H1 (cell line): Measurements from ENCODE around the gene WNT11. TPM values are rescaled to one million over a fixed set of nuclear protein-coding genes. Genes with fewer than 3 reads are reported as not detected.

ENCODE experiments used
- CTCF ChIA-PET: fragments of 300-600 bp; sonication (Branson Sonifier 250); formaldehyde crosslinking; loops from one replicate; lab custom pipeline; 2021; ENCODE audit not compliant: partially characterized antibody; lab: Charles Lee
- POLR2A ChIA-PET: fragments of 300-600 bp; sonication (Branson Sonifier 250); formaldehyde crosslinking; loops from one replicate; lab custom pipeline; 2021; ENCODE audit warnings: inconsistent platforms; ENCODE audit not compliant: partially characterized antibody; lab: Charles Lee
- DNase-seq, 2 experiments: peaks; one replicate each; pipeline versions ENCODE4 v3.0.0 to v3.0.0-alpha.2; 2010 to 2022; ENCODE audit warnings: low spot score in 2 of 2, low read depth in 1 of 2, mixed read lengths in 1 of 2
- FAIRE-seq: peaks from 2 replicates; lab custom pipeline; 2011; peaks lifted over from hg19 to GRCh38; lab: Jason Lieb, UNC
- H2AFZ ChIP-seq: 2 replicates; pipeline ENCODE4 v1.8.1; 2012; ENCODE audit warnings: low read length, inconsistent platforms
- H2AK5ac ChIP-seq: 2 replicates; pipeline ENCODE4 v1.6.1; 2013; ENCODE audit warnings: low read depth, low read length
- H2BK120ac ChIP-seq: replicated peaks from 2 replicates; pipeline ENCODE3; 2013; ENCODE audit warnings: low read depth, low read length, inconsistent platforms
- H2BK12ac ChIP-seq: 2 replicates; pipeline ENCODE4 v1.6.1; 2013; ENCODE audit warnings: low read depth, low read length
- H2BK15ac ChIP-seq: 2 replicates; pipeline ENCODE4 v1.6.1; 2013; ENCODE audit warnings: low read length
- H2BK20ac ChIP-seq: 2 replicates; pipeline ENCODE4 v1.6.1; 2013; ENCODE audit warnings: low read length
- H2BK5ac ChIP-seq: 2 replicates; pipeline ENCODE4 v1.6.1; 2013; ENCODE audit warnings: low read depth, low read length
- H3K14ac ChIP-seq: 2 replicates; pipeline ENCODE4 v1.6.1; 2013; ENCODE audit warnings: inconsistent platforms; ENCODE audit not compliant: insufficient read length
- H3K18ac ChIP-seq: 2 replicates; pipeline ENCODE4 v1.6.1; 2013; ENCODE audit warnings: low read length; ENCODE audit errors: extremely low read depth
- H3K23ac ChIP-seq: 2 replicates; pipeline ENCODE4 v1.6.1; 2013; ENCODE audit warnings: inconsistent platforms; ENCODE audit not compliant: insufficient read length
- H3K23me2 ChIP-seq: 2 replicates; pipeline ENCODE4 v1.6.1; 2013; ENCODE audit warnings: low read depth, low read length
- H3K27ac ChIP-seq: 2 replicates; pipeline ENCODE4 v1.6.1; 2011; ENCODE audit warnings: low read depth, low read length, inconsistent platforms
- H3K27me3 ChIP-seq, 4 experiments: replicated peaks in 1 of 4; 1 replicate in 1 of 4; 2 replicates in 3 of 4; pipeline versions ENCODE4 v1.6.1 to v1.8.1; 2011 to 2013; ENCODE audit warnings: low read length in 3 of 4, mild to moderate bottlenecking in 3 of 4, inconsistent platforms in 2 of 4, mixed read lengths in 2 of 4, moderate library complexity in 1 of 4; ENCODE audit not compliant: control insufficient read depth in 3 of 4, insufficient read depth in 3 of 4; ENCODE audit errors: extremely low read depth in 1 of 4
- H3K36me3 ChIP-seq, 4 experiments: 2 replicates each; pipeline versions ENCODE4 v1.6.1 to v1.8.1; 2011 to 2013; ENCODE audit warnings: mild to moderate bottlenecking in 4 of 4, low read length in 3 of 4, moderate library complexity in 2 of 4, control low read depth in 1 of 4, inconsistent platforms in 1 of 4; ENCODE audit not compliant: insufficient read depth in 4 of 4, control insufficient read depth in 2 of 4
- H3K4ac ChIP-seq: replicated peaks from 2 replicates; pipeline ENCODE3; 2013; ENCODE audit warnings: low read length, low read depth, mixed read lengths, inconsistent platforms; ENCODE audit not compliant: insufficient read length
- H3K4me1 ChIP-seq, 4 experiments: replicated peaks in 1 of 4; 1 replicate in 1 of 4; 2 replicates in 3 of 4; pipeline versions ENCODE4 v1.6.1 to v1.8.1; 2011 to 2013; ENCODE audit warnings: low read length in 3 of 4, inconsistent platforms in 2 of 4, mixed read lengths in 1 of 4; ENCODE audit not compliant: insufficient read depth in 4 of 4, control insufficient read depth in 3 of 4
- H3K4me2 ChIP-seq, 2 experiments: 2 replicates each; pipeline versions ENCODE4 v1.6.1 to v1.8.1; 2011 to 2013; ENCODE audit warnings: low read depth in 2 of 2, low read length in 2 of 2, control low read depth in 1 of 2, inconsistent platforms in 1 of 2, mild to moderate bottlenecking in 1 of 2; ENCODE audit not compliant: insufficient read depth in 1 of 2
- H3K4me3 ChIP-seq, 4 experiments: fragments of 200-600, 300-600 bp in 1 of 4; sonication (generic), shearing (Covaris generic), sonication (Bioruptor Twin) in 1 of 4; 2 replicates each; pipeline versions ENCODE4 v1.5.1 to v1.8.1; 2011 to 2016; ENCODE audit warnings: low read length in 4 of 4, low read depth in 3 of 4, control low read depth in 2 of 4, inconsistent platforms in 2 of 4, mild to moderate bottlenecking in 2 of 4, mixed read lengths in 1 of 4, moderate library complexity in 1 of 4; ENCODE audit not compliant: insufficient read depth in 2 of 4; ENCODE audit errors: extremely low read depth in 1 of 4
- H3K56ac ChIP-seq: replicated peaks from 2 replicates; pipeline ENCODE3; 2013; ENCODE audit warnings: low read depth, mild to moderate bottlenecking, mixed read lengths, low read length, inconsistent platforms; ENCODE audit not compliant: insufficient read length
- H3K79me1 ChIP-seq: 2 replicates; pipeline ENCODE4 v1.6.1; 2013; ENCODE audit warnings: low read depth, low read length, control low read depth
- H3K79me2 ChIP-seq, 2 experiments: 2 replicates each; pipeline versions ENCODE4 v1.6.1 to v1.8.1; 2012 to 2013; ENCODE audit warnings: low read length in 2 of 2, mild to moderate bottlenecking in 2 of 2, inconsistent platforms in 1 of 2; ENCODE audit not compliant: insufficient read depth in 2 of 2, control insufficient read depth in 1 of 2
- H3K9ac ChIP-seq, 4 experiments: replicated peaks in 1 of 4; 1 replicate in 1 of 4; 2 replicates in 3 of 4; pipeline versions ENCODE4 v1.6.1 to v1.8.1; 2011 to 2013; ENCODE audit warnings: low read depth in 3 of 4, low read length in 3 of 4, control low read depth in 2 of 4, mild to moderate bottlenecking in 2 of 4, moderate library complexity in 2 of 4, inconsistent platforms in 1 of 4; ENCODE audit errors: extremely low read depth in 1 of 4
- H3K9me3 ChIP-seq, 2 experiments: 2 replicates each; pipeline versions ENCODE4 v1.6.1 to v1.8.1; 2012 to 2013; ENCODE audit warnings: mild to moderate bottlenecking in 2 of 2, moderate library complexity in 2 of 2, control low read depth in 1 of 2, inconsistent platforms in 1 of 2, low read depth in 1 of 2, low read length in 1 of 2, mixed read lengths in 1 of 2; ENCODE audit not compliant: insufficient read depth in 2 of 2
- H4K20me1 ChIP-seq, 2 experiments: replicated peaks in 1 of 2; 2 replicates each; pipeline versions ENCODE3 to v1.8.1; 2011 to 2013; ENCODE audit warnings: inconsistent platforms in 2 of 2, low read length in 2 of 2, mild to moderate bottlenecking in 1 of 2; ENCODE audit not compliant: insufficient read depth in 2 of 2, control insufficient read depth in 1 of 2
- H4K5ac ChIP-seq: 2 replicates; pipeline ENCODE4 v1.6.1; 2013; ENCODE audit warnings: low read length, low read depth, mixed read lengths, inconsistent platforms; ENCODE audit not compliant: insufficient read length
- H4K8ac ChIP-seq: 2 replicates; pipeline ENCODE4 v1.8.0; 2013; ENCODE audit warnings: mild to moderate bottlenecking, moderate library complexity, low read length, inconsistent platforms; ENCODE audit not compliant: insufficient read depth; ENCODE audit errors: extremely low read depth
- H4K91ac ChIP-seq: replicated peaks from 2 replicates; pipeline ENCODE3; 2013; ENCODE audit warnings: low read length, mixed read lengths, inconsistent platforms; ENCODE audit not compliant: insufficient read length
- BACH1 ChIP-seq: IDR thresholded peaks from 2 replicates; pipeline ENCODE4 v1.6.1; 2012; ENCODE audit warnings: low read length, improper control_type of control experiment
- BCL11A ChIP-seq, 2 experiments: IDR thresholded peaks; one replicate each; pipeline ENCODE4 v1.6.1; 2011; ENCODE audit warnings: low read depth in 2 of 2, low read length in 2 of 2, mild to moderate bottlenecking in 2 of 2
- CBX5 ChIP-seq: fragments of 300-800, 300-1000 bp; sonication (generic); IDR thresholded peaks from 2 replicates; pipeline ENCODE4 v1.7.1; 2016; ENCODE audit warnings: antibody characterized with exemption, low read length, low read depth
- E2F6 ChIP-seq: IDR thresholded peaks from 2 replicates; pipeline ENCODE4 v1.6.1; 2012; ENCODE audit warnings: inconsistent platforms
- EZH2 ChIP-seq: fragments of 200-600 bp; sonication (generic); IDR thresholded peaks from 2 replicates; pipeline ENCODE4 v1.7.1; 2012; ENCODE audit warnings: low read depth, mild to moderate bottlenecking, moderate library complexity, low read length, inconsistent platforms; ENCODE audit not compliant: severe bottlenecking
- PHF8 ChIP-seq: fragments of 200-600 bp; sonication (generic); conservative IDR thresholded peaks from 2 replicates; pipeline ENCODE4 v1.7.1; 2012; ENCODE audit warnings: low read depth, mild to moderate bottlenecking, inconsistent platforms, low read length, moderate library complexity
- POU5F1 ChIP-seq: IDR thresholded peaks from 2 replicates; pipeline ENCODE4 v1.6.1; 2011; ENCODE audit warnings: low read depth, mild to moderate bottlenecking, low read length, moderate library complexity
- SRF ChIP-seq: IDR thresholded peaks from 2 replicates; pipeline ENCODE4 v1.6.1; 2011; ENCODE audit warnings: mild to moderate bottlenecking, low read depth, low read length, moderate library complexity
- TAF7 ChIP-seq: optimal IDR thresholded peaks from 2 replicates; pipeline ENCODE3; 2011; ENCODE audit warnings: low read depth, mild to moderate bottlenecking, inconsistent platforms, low read length, moderate library complexity, borderline replicate concordance
- TEAD4 ChIP-seq: IDR thresholded peaks from 2 replicates; pipeline ENCODE4 v1.6.1; 2012; ENCODE audit warnings: low read depth, low read length, inconsistent platforms, mixed read lengths
- WGBS, 2 experiments: shearing (Covaris generic) in 1 of 2; methylation state at CpG; one replicate each; pipeline versions ENCODE4 v1.1.6 to v1.1.7; 2013 to 2015; ENCODE audit warnings: low lambda C conversion rate in 2 of 2, mixed read lengths in 2 of 2, inconsistent platforms in 1 of 2, low coverage in 1 of 2, missing lambda C conversion rate in 1 of 2; ENCODE audit not compliant: insufficient replicate concordance in 2 of 2, insufficient coverage in 1 of 2, insufficient read length in 1 of 2; ENCODE audit errors: extremely low coverage in 1 of 2, missing lambda C conversion rate in 1 of 2; 5-methylcytosine and 5-hydroxymethylcytosine counted together
- polyA plus RNA-seq, 7 experiments: library from polyadenylated mRNA; depleted of rRNA in 3 of 7; stranded (reverse) in 5 of 7; unstranded in 2 of 7; fragments of >200 nt in 5 of 7; fragments of 200-250 nt in 2 of 7; gene quantifications; 1 replicate in 5 of 7; 2 replicates in 1 of 7; 4 replicates in 1 of 7; pipeline versions ENCODE4 v1.2.1 to v1.2.3, GENCODE V29; 2011 to 2013; ENCODE audit warnings: missing spikeins in 2 of 7, mixed read lengths in 2 of 7
- total RNA-seq: library from RNA; stranded (reverse); fragmentation: NEBNext Ultra II Directional; extraction: Animal tissue kit (Norgen Biotek cat#: 25700); gene quantifications from 2 replicates; pipeline ENCODE4 v1.2.1, GENCODE V29; 2021

Gene WNT11
- total and polyA plus RNA-seq, 2 of the 8 experiments (the other 6 are each of a cell fraction or from before 2014, with no cell fraction given) = 0.11 to 0.45 TPM

- no peaks in the 10 kb centered on the region; a peak in 1 of 4 replicates for H3K9me3 ChIP-seq
- no peak overlapping the region for H2AFZ ChIP-seq
- H2BK12ac ChIP-seq = no peak overlapping the region
- no peak overlapping the region for H3K4me2 ChIP-seq
- TF ChIP-seq EZH2 (no peak), PHF8 (no peak), TAF7 (no peak), SRF (no peak), BACH1 (no peak), TEAD4 (no peak), E2F6 (no peak), BCL11A (IDR thresholded peaks at IDR 0.05; ENCODE audit: low read depth in 2 of 2, low read length in 2 of 2) (no peak), POU5F1 (no peak), CBX5 (no peak)
- H3K14ac ChIP-seq = no peak overlapping the region
- ChIA-PET POLR2A (no interaction called here), CTCF (interaction anchor here (0.9 to 1.7 kb wide), 3 partner anchors 10 to 105 kb away, joined by 3 to 4 read pairs (median 4); no protein-coding TSS in a partner anchor)
- no peaks in the 10 kb centered on the region for H3K79me2 ChIP-seq
- H2BK20ac ChIP-seq = no peak overlapping the region
- H3K27me3 ChIP-seq = peaks cover 29 to 43% (median 37%) of the 10 kb centered on the region in 4 experiments
- H3K4me1 ChIP-seq = peaks cover 5 to 30% (median 8%) of the 10 kb centered on the region in 4 experiments
- H3K18ac ChIP-seq = no peak overlapping the region
- H2BK15ac ChIP-seq = no peak overlapping the region
- H3K36me3 ChIP-seq = peaks cover 0 to 9% (median 0%) of the 10 kb centered on the region in 4 experiments; a peak in 1 of 8 replicates
- no peak overlapping the region for H3K4me3 ChIP-seq
- no peak for DNase-seq
- H2AK5ac ChIP-seq = no peak overlapping the region
- no peak overlapping the region for H4K91ac ChIP-seq
- H4K5ac ChIP-seq = no peak overlapping the region
- no peak overlapping the region for H3K27ac ChIP-seq
- H4K20me1 ChIP-seq = peaks cover 0 to 7% of the 10 kb centered on the region in 2 experiments
- no peak overlapping the region for H3K23ac ChIP-seq
- H2BK5ac ChIP-seq = no peak overlapping the region
- no peaks in the 10 kb centered on the region for H3K79me1 ChIP-seq
- H3K4ac ChIP-seq = no peak overlapping the region
- no peak overlapping the region for H2BK120ac ChIP-seq
- WGBS, 2 experiments = 87% methylated on average over 4 of the region's 5 CpGs; no CpG with 5 or more reads in 1 of the 2 experiments
- no peak for FAIRE-seq
- H3K56ac ChIP-seq = no peak overlapping the region
- H4K8ac ChIP-seq = no peak overlapping the region
- no peak overlapping the region for H3K9ac ChIP-seq
- H3K23me2 ChIP-seq = peaks cover 8% of the 10 kb centered on the region; the same call in 1 of the 2 replicates
Observed at GRCh38 chr11:76214186-76214585, 7.9 kb upstream of the WNT11 start.
